Pons (tissue), 1 donor: ENCODE results near the gene COQ8A.

Experiments used
- DNase-seq: peaks from one replicate; pipeline ENCODE4 v3.0.0-alpha.2; 2016; ENCODE audit warnings: low spot score

Gene COQ8A

GRCh38 chr1:226973898-226974543 lies 33.9 kb downstream of the COQ8A start:
- peak; percentile 7 for DNase-seq

GRCh38 chr1:226974544-226975258 lies 34.6 kb downstream of the COQ8A start:
- DNase-seq, result no peak

- DNase-seq, result peak; percentile 94
Observed at GRCh38 chr1:226975259-226976250, 35.5 kb downstream of the COQ8A start.

- DNase-seq, result no peak
Observed at GRCh38 chr1:226976276-226976977, 36.3 kb downstream of the COQ8A start.

- DNase-seq, result no peak
Observed at GRCh38 chr1:226976978-226977642, 37.0 kb downstream of the COQ8A start.

- DNase-seq, result no peak
Observed at GRCh38 chr1:226977643-226978431, 37.7 kb downstream of the COQ8A start.

GRCh38 chr1:226978432-226979114 lies 38.5 kb downstream of the COQ8A start:
- no peak for DNase-seq

GRCh38 chr1:226979115-226979516 lies 39.0 kb downstream of the COQ8A start:
- no peak for DNase-seq

- peak; percentile 86 for DNase-seq
Observed at GRCh38 chr1:226979517-226980121, 39.5 kb downstream of the COQ8A start.

GRCh38 chr1:226980122-226980560 lies 40.0 kb downstream of the COQ8A start:
- no peak for DNase-seq

- no peak for DNase-seq
Observed at GRCh38 chr1:226980565-226981385, 40.7 kb downstream of the COQ8A start.

GRCh38 chr1:226981386-226981817 lies 41.3 kb downstream of the COQ8A start:
- DNase-seq, result no peak

- no peak for DNase-seq
Observed at GRCh38 chr1:226981838-226982237, 41.7 kb downstream of the COQ8A start.

GRCh38 chr1:226982451-226983177 lies 42.5 kb downstream of the COQ8A start:
- no peak for DNase-seq

- DNase-seq, result no peak
Observed at GRCh38 chr1:226983247-226983991, 43.3 kb downstream of the COQ8A start.

GRCh38 chr1:226983992-226984364 lies 43.9 kb downstream of the COQ8A start:
- DNase-seq, result no peak
